Activated CD8-positive, alpha-beta memory T cell treated with anti-CD3 and anti-CD28 coated beads for 24 hours (primary cell): ENCODE measurements around the gene DENND5B.
"Not testable (repeated sequence)": the region's sequence is repeated elsewhere in the genome, so short reads cannot be mapped to it uniquely, and the experiment has no call there.

Experiments
- DNase-seq: peaks from one replicate; pipeline ENCODE4 v3.0.0-alpha.2; 2020

Gene DENND5B

DNA sequence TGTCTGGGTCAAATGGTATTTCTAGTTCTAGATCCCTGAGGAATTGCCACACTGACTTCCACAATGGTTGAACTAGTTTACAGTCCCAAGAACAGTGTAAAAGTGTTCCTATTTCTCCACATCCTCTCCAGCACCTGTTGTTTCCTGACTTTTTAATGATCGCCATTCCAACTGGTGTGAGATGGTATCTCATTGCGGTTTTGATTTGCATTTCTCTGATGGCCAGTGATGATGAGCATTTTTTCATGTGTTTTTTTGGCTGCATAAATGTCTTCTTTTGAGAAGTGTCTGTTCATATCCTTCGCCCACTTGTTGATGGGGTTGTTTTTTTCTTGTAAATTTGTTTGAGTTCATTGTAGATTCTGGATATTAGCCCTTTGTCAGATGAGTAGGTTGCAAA, 40.3 kb downstream of the DENND5B start:
- not testable (repeated sequence) for DNase-seq

DNA sequence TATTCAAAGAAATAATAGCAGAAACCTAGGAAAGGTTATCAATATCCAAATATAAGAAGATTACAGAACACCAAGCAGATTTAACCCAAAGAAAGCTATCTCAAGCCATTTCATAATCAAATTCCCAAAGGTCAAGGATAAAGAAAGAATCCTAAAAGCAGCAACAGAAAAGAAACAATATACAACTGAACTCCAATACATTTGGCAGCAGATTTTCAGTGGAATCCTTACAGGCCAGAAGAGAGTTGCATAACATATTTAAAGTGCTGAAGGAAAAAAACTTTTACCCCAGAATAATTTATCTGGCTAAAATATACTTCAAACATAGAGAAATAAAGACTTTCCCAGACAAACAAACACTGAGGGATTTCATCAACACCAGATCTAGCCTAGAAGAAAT, 54.3 kb downstream of the DENND5B start:
- no peak for DNase-seq

DNA sequence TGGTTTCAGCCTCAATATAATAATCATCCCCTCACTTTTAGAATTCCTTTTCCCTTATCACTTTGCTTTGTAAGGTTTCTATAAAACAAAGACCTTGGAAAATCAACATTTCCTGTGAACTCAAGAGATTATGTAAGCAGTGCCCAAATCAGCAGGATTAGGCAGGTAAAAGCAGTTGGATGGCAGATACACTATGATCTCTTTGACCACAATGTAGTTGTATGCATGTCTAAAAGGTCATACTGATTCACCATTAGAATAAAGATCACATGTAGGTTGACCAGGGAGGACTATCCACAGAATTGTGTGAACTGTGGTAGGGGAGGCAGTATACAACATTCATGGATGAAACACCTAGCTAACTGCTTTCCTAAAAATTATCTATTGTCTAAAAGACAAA, 57.5 kb downstream of the DENND5B start:
- no peak for DNase-seq

DNA sequence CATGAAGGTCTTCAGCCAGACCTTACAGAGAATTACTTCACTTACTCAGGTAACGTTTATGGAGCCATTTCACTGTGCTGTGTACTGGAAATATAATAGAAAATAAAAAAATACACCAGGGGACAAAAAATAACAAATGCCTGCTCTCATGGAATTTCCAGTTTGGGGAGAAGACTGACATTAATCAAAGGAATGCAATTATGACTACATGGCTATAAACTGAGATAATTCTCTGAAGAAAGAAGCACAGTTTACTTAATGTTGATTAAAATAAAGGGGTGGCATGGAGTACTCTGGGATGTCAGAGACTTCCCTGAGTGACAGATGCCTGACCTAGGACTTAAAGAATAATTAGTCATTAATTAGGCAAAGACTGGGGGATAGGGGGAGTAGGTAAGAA, 59.0 kb downstream of the DENND5B start:
- no peak for DNase-seq

DNA sequence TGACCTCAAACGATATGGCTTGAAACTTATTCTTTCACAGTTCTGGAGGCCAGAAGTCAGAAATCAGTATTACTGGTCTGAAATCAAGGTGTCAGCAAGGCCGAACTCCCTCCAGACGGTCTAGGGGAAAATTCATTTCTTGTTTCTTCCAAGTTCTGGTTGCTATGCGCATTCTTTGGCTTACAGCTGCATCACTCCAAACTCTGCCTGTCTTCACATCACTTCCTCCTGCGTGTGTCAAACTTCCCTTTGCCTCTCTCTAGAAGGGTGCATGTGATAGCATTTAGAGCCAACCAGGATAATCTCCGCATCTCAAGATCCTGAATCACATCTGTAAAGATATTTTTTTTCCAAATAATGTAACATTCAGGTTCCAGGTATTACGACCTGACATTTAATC, 62.8 kb downstream of the DENND5B start:
- DNase-seq: no peak

DNA sequence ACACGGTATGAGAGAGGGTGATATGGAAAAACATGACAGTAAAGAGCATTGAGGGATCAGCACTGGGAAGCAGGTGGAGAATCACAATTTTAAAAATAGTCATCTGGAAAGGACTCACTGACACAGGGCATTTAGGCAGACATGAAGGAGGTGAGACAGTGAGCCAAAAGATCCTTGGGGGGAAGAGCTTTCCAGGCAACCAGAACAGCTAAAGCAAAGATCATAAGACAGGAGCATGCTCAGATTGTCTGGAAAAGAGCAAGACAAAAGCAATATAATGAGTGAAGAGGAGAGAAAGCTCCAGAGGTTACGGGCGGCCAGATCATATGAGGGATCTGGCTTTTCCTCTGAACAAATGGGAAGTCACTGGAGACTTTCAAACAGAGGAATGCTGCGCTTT, 63.9 kb downstream of the DENND5B start:
- DNase-seq: no peak

DNA sequence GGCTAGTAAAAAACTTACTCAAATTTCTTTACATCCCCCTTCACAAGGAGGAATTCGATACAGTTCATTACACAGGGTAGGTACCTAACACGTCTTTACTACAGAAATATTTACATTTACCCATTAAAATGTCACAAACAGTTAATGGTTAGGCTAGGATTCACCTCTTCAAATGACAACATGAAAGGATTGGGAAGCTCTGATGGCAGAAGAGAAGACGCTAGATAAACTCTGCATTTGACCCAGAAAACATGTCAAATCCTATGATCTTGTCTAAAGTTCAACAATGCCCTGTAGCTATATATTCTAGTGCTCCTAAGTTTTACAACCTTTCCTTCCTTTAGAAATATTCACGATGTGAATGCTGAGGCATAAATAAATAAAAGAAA, 64.8 kb downstream of the DENND5B start:
- no peak for DNase-seq

DNA sequence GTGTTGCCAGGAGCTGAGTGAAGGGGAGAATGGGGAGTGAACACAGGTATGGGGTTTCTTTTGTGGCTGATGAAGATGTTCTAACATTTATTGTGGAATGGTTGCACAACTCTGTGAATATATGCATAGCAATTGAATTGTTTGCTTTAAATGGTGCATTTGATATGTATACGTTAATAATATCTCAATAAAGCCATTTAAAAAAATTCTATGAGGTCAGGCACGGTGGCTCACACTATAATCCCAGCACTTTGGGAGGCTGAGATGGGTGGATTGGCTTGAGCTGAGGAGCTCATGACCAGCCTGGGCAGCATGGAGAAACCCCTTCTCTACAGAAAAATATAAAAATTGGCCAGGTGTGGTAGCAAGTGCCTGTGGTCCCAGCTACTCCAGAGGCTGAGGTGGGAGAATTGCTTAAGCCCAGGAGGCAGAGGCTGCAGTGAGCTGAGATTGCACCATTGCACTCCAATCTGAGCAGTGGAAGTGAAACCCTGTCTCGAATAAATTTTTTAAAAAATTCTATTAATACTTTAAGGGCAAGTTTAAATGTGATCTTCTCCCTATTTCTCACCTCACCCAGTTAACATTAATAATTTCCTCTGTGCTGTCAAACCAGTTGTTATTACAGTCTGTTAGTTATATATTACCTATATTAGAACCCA, 65.3 kb downstream of the DENND5B start:
- DNase-seq: no peak

DNA sequence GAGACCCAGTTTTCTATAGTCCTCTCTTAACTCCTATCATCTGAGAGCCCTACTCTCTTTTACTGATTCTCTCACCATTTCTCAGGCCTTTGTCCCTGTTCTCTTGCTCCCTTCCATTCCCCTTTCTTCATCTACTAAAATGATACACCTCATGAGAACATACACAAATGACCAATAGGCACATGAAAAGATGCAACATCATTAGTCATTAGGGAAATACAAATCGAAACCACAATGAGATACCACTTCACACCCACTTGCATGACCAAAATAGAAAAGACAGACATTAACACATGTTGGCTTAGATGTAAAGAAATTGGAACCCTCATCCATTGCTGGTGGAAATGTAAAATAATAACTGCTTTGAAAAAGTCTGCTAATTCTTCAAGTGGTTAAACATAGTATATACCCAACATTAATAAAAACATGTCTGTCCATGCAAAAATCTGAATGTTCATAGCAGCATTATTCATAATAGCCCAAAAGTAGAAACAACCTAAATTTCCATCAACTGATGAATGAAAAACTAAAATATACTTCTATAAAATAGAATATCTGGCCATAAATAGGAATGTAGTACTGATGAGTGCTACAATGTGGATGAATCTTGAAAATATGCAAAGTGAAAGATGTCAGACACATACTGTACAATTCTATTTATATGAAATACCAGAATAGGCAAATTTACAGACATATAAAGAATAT, 66.0 kb downstream of the DENND5B start:
- no peak for DNase-seq

DNA sequence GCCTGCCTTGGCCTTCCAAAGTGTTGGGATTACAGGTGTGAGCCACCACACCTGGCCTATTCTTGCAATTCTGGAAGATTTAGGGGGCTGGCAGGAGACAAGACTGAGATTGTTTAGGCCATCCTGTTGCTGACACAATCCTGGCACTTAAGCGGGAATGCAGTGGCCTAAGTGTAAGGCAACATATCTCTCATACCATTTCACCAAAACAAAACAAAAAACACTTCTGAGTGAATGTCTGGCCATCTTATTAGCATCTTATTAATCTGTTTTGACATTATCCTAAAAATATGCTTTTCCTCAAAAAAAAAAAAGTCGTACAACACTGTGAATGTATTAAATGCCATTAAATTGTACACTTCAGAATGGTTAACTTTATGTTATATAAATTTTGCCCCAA, 67.6 kb downstream of the DENND5B start:
- no peak for DNase-seq

DNA sequence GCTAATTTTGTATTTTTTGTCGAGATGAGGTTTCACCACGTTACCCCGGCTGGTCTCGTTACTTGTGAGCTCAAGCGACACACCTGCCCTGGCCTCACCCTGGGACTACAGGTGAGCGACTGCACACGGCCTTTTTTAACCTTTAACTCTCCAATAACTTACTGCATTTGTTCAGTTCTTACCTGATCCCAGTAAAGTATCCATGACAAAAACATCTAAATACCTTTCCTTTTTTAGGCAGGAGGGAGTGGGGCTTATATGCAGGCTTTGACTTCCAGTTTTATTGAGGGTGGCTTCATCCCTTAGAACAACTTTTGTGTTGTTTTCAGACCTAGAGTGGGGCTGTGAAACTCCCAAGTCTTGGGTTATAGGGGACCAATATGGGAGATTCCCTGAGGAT, 68.3 kb downstream of the DENND5B start:
- DNase-seq: no peak

DNA sequence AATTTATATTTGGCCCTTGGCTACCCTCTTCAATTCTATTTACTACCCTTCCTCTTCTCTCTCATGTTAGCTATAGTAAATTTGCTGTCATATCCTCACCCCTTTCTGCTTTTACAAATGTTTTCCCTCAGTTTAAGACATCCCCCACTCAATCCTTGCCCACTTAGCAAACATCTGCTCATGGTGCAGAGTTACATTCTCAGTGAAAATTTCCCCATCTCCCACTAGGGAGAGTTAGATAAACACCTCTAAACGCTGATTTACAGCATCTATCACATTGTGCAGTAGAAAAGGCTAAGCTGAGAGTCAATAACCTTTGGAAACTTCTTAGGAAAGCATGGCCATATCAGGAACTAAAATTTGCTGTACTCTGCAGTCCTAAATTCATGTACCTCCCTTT, 69.0 kb downstream of the DENND5B start:
- DNase-seq: no peak

DNA sequence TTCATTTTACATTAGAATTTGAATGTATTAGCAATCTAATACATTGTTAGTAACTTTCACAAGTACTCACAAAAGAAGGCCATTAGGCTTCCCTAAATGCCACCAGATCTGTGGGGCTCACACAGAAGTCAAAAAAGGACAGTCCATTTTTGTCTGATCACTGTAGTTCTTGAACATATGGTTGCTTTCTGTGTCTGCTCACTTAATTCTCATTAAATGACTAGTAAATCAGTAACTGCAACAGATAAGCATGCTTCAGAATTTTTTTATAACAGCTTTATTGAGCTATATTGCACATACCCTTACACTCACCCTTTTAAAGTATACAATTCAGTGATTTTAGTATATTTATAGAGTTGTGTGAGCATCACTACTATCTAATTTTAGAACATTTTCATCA, 71.4 kb downstream of the DENND5B start:
- DNase-seq: no peak

DNA sequence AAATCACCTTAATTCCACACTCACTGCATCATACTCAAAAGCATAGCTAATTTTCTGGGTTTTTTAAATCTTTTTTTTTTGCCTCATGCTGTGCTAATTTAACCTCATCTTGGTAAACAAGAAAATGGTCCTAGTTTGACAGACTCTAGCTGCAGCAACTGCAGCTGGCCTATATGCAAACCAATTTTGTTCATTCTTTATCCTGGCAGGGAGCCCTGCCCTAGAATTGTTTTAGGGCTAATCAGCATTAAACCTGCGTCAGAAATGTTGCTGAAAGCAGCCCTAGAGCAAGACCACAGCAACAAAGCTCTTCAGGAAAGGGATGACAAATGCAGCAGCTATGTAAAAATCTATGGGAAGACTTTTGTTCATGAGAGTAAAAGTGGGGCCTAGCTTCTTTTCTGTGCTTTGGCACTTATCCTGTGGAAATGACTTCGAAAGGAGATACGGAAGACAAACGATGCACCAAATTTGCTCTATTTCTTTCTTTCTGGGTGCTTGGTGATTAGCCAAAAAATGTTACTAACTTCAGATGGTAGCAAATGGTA, 72.2 kb downstream of the DENND5B start:
- DNase-seq: no peak

DNA sequence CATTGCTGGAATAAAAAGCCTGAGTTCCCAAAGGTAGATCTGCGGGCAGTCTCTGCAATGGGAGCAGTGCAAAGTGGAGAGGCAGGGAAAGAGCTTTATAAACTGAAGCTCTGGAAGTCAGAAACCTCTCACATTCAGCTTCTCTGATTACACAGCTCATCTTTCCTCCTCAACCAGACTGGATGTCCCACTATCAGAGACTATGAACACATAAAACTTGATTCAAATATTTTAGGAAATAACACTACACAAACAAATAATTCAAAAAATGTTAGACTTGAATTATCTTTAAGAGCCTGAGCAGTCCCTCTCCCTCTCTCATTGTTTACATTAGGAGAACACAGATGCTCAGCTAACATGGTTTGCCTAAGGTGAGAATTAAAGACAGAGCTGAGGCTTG, 72.9 kb downstream of the DENND5B start:
- no peak for DNase-seq

DNA sequence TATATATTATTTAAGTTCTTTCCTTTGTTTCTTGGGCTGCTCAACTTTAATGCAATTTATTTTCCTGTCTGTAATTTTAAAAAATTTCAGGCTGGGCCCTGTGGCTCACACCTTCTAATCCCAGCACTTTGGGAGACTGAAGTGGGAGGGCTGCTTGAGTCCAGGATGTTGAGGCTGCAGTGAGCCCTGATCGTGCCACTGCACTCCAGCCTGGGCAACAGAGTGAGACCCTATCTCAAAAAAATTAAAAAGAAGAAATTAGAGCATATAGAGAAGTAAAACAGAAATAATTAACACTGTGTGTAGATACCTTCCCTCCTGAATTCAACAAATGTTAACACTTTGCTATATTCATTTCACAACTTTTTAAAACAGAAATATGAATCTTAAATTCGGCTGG, 74.2 kb downstream of the DENND5B start:
- DNase-seq: no peak

DNA sequence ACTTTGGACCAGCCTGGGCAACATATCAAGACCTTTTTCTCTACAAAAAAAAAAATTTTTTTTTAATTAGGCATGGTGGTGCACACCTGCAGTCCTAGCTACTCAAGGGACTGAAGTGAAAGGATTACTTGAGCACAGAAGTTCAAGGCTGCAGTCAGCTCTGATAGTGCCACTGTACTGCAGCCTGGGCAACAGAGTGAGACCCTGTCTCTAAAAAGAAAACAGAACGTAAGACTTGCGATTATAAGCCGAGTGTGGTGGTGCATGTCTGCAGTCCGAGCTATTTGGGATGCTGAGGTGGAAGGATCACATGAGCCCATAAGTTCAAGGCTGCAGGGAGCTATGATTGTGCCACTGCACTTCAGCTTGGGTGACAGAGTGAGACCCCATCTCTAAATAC, 76.0 kb downstream of the DENND5B start:
- no peak for DNase-seq

DNA sequence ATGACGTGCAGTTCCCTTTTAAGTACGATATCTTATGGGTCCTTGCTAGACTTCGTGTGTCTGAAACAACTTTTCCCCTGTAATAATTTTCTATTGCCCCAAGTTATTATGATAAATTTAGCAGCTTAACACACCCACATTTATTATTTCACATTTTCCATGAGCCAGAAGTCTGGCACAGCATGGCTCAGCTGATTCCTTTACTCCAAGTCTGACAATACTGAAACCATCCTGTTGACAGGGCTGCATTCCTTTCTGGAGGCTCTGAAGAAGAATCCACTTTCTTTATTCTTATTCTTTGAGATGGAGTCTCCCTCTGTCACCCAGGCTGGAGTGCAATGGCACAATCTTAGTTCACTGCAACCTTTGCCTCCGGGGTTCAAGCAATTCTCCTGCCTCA, 80.9 kb downstream of the DENND5B start:
- no peak for DNase-seq

DNA sequence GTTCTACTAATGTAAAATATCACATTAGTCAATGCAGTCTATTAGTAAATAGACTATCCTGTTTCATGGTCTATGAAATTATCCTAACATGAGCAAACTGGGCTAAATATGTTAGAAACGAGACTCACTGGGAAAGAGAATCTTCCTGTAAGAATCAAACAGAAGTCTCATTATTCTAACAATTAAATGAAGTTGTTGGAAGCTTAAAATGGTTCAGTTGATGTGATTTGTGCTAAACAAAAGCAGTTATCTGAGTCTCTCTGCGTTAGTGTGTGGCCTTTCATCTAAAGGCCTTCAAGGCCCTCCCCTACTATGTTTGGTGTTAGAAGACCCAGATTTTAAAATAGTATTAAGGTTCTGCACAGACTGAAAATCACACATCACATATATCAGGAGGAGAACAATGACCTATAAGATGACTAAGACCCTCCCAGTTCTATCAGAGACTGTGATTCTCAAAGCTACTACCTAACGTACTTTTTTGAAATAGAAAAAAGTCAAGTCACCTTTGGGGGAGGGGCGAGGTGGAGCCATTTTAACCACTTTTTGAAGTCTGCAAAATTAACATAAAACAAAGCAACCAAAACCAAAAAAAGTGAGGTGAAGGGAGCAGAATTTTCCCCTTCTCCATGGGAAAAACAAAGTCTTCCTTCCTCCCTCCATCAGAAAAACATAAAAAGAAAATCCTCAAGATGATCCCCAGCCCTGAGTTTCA, 82.3 kb downstream of the DENND5B start:
- no peak for DNase-seq

DNA sequence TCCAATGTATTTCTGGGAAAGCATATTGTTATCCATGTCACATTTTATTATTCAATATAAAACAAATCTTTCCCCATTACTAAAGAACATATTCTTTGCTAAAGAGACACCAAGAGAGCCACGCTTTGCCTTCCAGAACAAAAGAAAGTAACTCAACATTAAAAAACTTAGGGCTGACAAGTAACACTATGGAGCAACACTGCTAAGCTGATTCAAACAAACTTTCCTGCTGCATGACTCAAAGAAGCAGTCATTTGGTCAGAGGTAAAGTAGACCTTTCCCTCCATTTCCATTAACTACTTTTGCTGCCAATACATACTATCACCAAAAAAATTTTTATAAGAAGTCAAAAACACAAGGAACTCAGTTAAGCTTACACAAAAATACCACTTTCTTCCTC, 83.0 kb downstream of the DENND5B start:
- DNase-seq: no peak

DNA sequence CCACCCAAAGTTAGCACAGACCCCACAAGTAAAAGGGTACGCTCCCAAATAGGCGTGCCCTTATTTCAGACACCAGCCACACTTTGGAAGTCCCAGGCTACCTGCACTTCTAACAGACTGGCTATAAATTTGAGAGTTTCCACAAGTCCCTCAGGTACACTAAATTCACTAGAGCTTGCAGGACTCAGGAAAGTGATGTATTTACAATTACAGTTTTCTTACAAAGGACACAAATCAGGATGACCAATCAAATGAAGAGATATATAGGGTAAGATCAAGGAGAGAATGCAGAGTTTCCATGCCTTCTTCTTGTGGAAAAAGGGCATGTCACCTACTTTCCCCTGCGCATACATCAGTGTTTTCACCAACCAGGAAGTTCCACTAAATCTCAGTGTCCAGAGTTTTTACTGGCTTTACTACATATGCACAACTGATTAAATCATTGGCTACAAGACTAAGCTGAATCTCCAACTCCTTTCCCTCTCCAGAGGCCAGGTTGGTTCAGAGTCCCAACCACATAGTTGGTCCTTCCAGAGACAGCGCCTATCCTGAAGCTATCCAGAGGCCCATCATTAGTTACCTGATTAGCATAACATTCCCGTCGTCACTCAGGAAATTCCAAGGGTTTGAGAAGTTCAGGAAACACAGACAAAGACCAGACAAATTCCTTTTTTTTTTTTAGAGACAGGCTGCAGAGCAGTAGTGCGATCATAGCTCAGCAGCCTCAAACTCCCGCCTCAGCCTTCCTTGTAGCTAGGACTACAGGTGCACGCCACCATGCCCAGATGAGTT, 84.2 kb downstream of the DENND5B start:
- DNase-seq: no peak

DNA sequence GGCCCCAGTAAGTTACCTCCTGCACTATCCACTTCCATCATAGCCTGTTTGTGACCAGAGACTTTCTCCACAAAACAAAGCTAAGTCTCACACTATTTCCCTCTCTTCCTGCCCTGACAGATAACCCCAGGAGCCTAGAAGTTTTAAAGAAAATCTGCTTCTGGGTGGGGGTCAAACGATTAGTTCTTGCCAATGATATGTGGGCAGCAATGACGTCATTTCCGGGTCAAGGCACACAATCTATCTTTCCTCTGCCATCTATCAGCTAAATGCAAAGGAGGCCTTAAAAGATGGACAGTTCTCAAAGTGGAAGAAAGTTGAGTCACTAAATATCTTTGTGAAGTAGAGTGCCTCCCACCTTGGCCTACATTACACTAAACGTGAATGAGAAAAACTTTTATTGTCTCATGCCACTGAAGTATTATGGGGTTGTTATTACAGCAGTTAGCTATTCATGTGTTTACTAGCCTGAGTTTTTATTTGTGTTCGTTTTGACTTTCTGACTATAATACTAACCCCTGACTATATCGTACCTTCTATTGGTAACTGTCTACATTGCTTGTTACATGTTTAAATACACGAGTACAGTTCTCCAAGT, 86.2 kb downstream of the DENND5B start:
- no peak for DNase-seq

DNA sequence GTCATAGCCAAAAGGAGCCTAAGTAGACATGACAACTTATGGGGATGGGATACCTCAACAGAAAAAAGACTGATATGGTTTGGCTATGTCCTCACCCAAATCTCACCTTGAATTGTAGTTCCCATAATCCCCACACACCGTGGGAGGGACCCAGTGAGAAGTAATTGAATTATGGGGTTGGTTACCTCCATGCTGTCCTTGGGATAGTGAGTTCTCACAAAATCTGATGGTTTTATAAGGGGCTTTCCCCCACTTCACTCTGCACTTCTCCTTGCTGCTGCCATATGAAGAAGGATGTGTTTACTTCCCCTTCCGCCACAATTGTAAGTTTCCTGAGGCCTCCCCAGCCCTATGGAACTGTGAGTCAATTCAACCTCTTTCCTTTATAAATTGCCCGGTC, 89.9 kb downstream of the DENND5B start:
- DNase-seq: not testable (repeated sequence)
